ENCODE data around the gene OR5W2. TPM values are rescaled to one million over a fixed set of nuclear protein-coding genes. Genes with fewer than 3 reads are reported as not detected.

The OR5W2 gene
- polyA plus RNA-seq, 1 donor (not counting 4 experiments of a cell fraction or from before 2014, with no cell fraction given), result not detected

- H3K27me3 ChIP-seq (ENCODE audit: control insufficient read depth, extremely low read depth, insufficient read depth, low read length), result no peaks in the 10 kb centered on the region
- DNase-seq (ENCODE audit: low read depth, low spot score) (no peak), FAIRE-seq (no peak)
- no peak overlapping the region for H3K4me3 ChIP-seq (ENCODE audit: control insufficient read depth in 2 of 3, extremely low read depth in 1 of 3, insufficient read depth in 2 of 3, low read depth in 1 of 3, low read length in 3 of 3)
- no peaks in the 10 kb centered on the region for H3K9me1 ChIP-seq (ENCODE audit: control insufficient read depth, extremely low read depth, insufficient read depth, low read length)
- no peaks in the 10 kb centered on the region for H3K9me3 ChIP-seq (ENCODE audit: control insufficient read depth, low read depth, low read length)
- H3K27ac ChIP-seq (ENCODE audit: control insufficient read depth, insufficient read depth, low read length), result no peak overlapping the region
- H3K4me1 ChIP-seq (ENCODE audit: control insufficient read depth, extremely low read depth, insufficient read depth, low read length), result no peaks in the 10 kb centered on the region
- H4K20me1 ChIP-seq (ENCODE audit: control insufficient read depth, extremely low read depth, insufficient read depth, low read length), result no peaks in the 10 kb centered on the region
- no peak overlapping the region for H3K4me2 ChIP-seq (ENCODE audit: control insufficient read depth, extremely low read depth, insufficient read depth, low read depth, low read length)
- H3K79me2 ChIP-seq (ENCODE audit: control insufficient read depth, insufficient read depth, low read length), result no peaks in the 10 kb centered on the region
- H2AFZ ChIP-seq (ENCODE audit: control insufficient read depth, low read length), result no peak overlapping the region
- H3K9ac ChIP-seq (ENCODE audit: control insufficient read depth, extremely low read depth, insufficient read depth, low read length), result no peak overlapping the region
- H3K36me3 ChIP-seq (ENCODE audit: control insufficient read depth in 2 of 2, extremely low read depth in 1 of 2, insufficient read depth in 2 of 2, low read length in 2 of 2), result no peaks in the 10 kb centered on the region
- dilution Hi-C loops (cut with MboI; ENCODE audit: extremely low pct_ligation_motif_present, low sequenced_read_pairs), result no loop called here
- TF ChIP-seq CTCF (optimal IDR thresholded peaks at IDR 0.05 in 1 of 3, IDR thresholded peaks at IDR 0.05 in 1 of 3, conservative IDR thresholded peaks at IDR 0.05 in 1 of 3; ENCODE audit: extremely low read depth in 1 of 3, insufficient read depth in 2 of 3, low read length in 3 of 3), result no peak
- TF ChIP-seq EZH2 (IDR thresholded peaks at IDR 0.05; ENCODE audit: low read length), result no peak
Observed at GRCh38 chr11:55949330-55949729, 34.9 kb upstream of the OR5W2 start.

- Histone ChIP-seq H3K9ac (ENCODE audit: control insufficient read depth, extremely low read depth, insufficient read depth, low read length) (no peak overlapping the region), H3K4me1 (ENCODE audit: control insufficient read depth, extremely low read depth, insufficient read depth, low read length) (no peaks in the 10 kb centered on the region), H2AFZ (ENCODE audit: control insufficient read depth, low read length) (no peak overlapping the region), H3K79me2 (ENCODE audit: control insufficient read depth, insufficient read depth, low read length) (no peaks in the 10 kb centered on the region), H3K4me2 (ENCODE audit: control insufficient read depth, extremely low read depth, insufficient read depth, low read depth, low read length) (no peak overlapping the region), H3K27me3 (ENCODE audit: control insufficient read depth, extremely low read depth, insufficient read depth, low read length) (no peaks in the 10 kb centered on the region), H3K9me3 (ENCODE audit: control insufficient read depth, low read depth, low read length) (no peaks in the 10 kb centered on the region), H3K27ac (ENCODE audit: control insufficient read depth, insufficient read depth, low read length) (no peak overlapping the region), H3K4me3 (ENCODE audit: control insufficient read depth in 2 of 3, extremely low read depth in 1 of 3, insufficient read depth in 2 of 3, low read depth in 1 of 3, low read length in 3 of 3) (no peak overlapping the region), H4K20me1 (ENCODE audit: control insufficient read depth, extremely low read depth, insufficient read depth, low read length) (no peaks in the 10 kb centered on the region), H3K9me1 (ENCODE audit: control insufficient read depth, extremely low read depth, insufficient read depth, low read length) (no peaks in the 10 kb centered on the region), H3K36me3 (ENCODE audit: control insufficient read depth in 2 of 2, extremely low read depth in 1 of 2, insufficient read depth in 2 of 2, low read length in 2 of 2) (no peaks in the 10 kb centered on the region)
- FAIRE-seq (no peak), DNase-seq (ENCODE audit: low read depth, low spot score) (no peak)
- dilution Hi-C loops (cut with MboI; ENCODE audit: extremely low pct_ligation_motif_present, low sequenced_read_pairs), result no loop called here
- TF ChIP-seq CTCF (optimal IDR thresholded peaks at IDR 0.05 in 1 of 3, IDR thresholded peaks at IDR 0.05 in 1 of 3, conservative IDR thresholded peaks at IDR 0.05 in 1 of 3; ENCODE audit: extremely low read depth in 1 of 3, insufficient read depth in 2 of 3, low read length in 3 of 3) (peak in 1 of 3 experiments; percentile 35), EZH2 (IDR thresholded peaks at IDR 0.05; ENCODE audit: low read length) (no peak)
Observed at GRCh38 chr11:55942785-55943392, 28.5 kb upstream of the OR5W2 start.

All from keratinocyte (primary cell).